Calu3 (cell line): ENCODE measurements around the gene SHH. TPM values are rescaled to one million over a fixed set of nuclear protein-coding genes. Genes with fewer than 3 reads are reported as not detected.

ENCODE experiments used
- BruUV-seq: library from RNA; stranded (reverse); fragments of 400-500 nt; replicated peaks from 2 replicates; lab custom pipeline; 2021; lab: Mats Ljungman, UMichigan
- CTCF ChIA-PET: fragments of 300-600 bp; sonication (Branson Sonifier 250); formaldehyde crosslinking; loops from one replicate; lab custom pipeline; 2022; ENCODE audit warnings: antibody characterized with exemption; lab: Charles Lee
- DNase-seq: peaks from one replicate; pipeline ENCODE4 v3.0.0; 2022
- H3K27ac Mint-ChIP-seq: one replicate; pipeline ENCODE4 v1.8.0; 2022; ENCODE audit warnings: mixed read lengths; ENCODE audit not compliant: unreplicated experiment
- H3K27me3 Mint-ChIP-seq: one replicate; pipeline ENCODE4 v1.8.0; 2022; ENCODE audit warnings: mixed read lengths; ENCODE audit not compliant: unreplicated experiment
- H3K36me3 Mint-ChIP-seq: one replicate; pipeline ENCODE4 v1.8.0; 2022; ENCODE audit warnings: mild to moderate bottlenecking, moderate library complexity, mixed read lengths; ENCODE audit not compliant: insufficient read depth, unreplicated experiment
- H3K4me1 Mint-ChIP-seq: one replicate; pipeline ENCODE4 v1.8.0; 2022; ENCODE audit warnings: mild to moderate bottlenecking, low read depth, mixed read lengths; ENCODE audit not compliant: unreplicated experiment
- H3K4me3 Mint-ChIP-seq: one replicate; pipeline ENCODE4 v1.8.0; 2022; ENCODE audit warnings: mild to moderate bottlenecking, low read depth, moderate library complexity, mixed read lengths; ENCODE audit not compliant: unreplicated experiment
- H3K9me3 Mint-ChIP-seq: one replicate; pipeline ENCODE4 v1.8.0; 2022; ENCODE audit warnings: low read depth, mixed read lengths; ENCODE audit not compliant: unreplicated experiment
- intact Hi-C: fragments of 100-400 bp; cut with micrococcal nuclease; formaldehyde crosslinking; loops from one replicate; pipeline ENCODE4 v1.10.0; 2022; ENCODE audit not compliant: unreplicated experiment
- total RNA-seq: library from RNA; stranded (reverse); gene quantifications from 2 replicates; pipeline ENCODE4 v1.2.3, GENCODE V29; 2022
- TF ChIP-seq, protein P1 (sequence below): fragments of 200-600 bp; IDR thresholded peaks from one replicate; pipeline ENCODE4 v1.8.0; 2022; ENCODE audit warnings: antibody characterized with exemption; ENCODE audit not compliant: unreplicated experiment

SHH gene
- total RNA-seq, 1 experiment from 2014 or later, result 1.1 TPM

- no peak for DNase-seq
- Mint-ChIP-seq H3K27me3 (no peaks in the 10 kb centered on the region), H3K27ac (no peak overlapping the region), H3K9me3 (no peaks in the 10 kb centered on the region), H3K36me3 (peaks cover 5% of the 10 kb centered on the region), H3K4me1 (peaks cover 6% of the 10 kb centered on the region), H3K4me3 (no peak overlapping the region)
- intact Hi-C loops, result no loop called here
- CTCF ChIA-PET, result no interaction called here
- TF ChIP-seq, protein P1, sequence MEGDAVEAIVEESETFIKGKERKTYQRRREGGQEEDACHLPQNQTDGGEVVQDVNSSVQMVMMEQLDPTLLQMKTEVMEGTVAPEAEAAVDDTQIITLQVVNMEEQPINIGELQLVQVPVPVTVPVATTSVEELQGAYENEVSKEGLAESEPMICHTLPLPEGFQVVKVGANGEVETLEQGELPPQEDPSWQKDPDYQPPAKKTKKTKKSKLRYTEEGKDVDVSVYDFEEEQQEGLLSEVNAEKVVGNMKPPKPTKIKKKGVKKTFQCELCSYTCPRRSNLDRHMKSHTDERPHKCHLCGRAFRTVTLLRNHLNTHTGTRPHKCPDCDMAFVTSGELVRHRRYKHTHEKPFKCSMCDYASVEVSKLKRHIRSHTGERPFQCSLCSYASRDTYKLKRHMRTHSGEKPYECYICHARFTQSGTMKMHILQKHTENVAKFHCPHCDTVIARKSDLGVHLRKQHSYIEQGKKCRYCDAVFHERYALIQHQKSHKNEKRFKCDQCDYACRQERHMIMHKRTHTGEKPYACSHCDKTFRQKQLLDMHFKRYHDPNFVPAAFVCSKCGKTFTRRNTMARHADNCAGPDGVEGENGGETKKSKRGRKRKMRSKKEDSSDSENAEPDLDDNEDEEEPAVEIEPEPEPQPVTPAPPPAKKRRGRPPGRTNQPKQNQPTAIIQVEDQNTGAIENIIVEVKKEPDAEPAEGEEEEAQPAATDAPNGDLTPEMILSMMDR, result no peak
- no TSS peak for BruUV-seq
These were observed 35.7 kb upstream of the SHH start for GRCh38 chr7:155847821-155848435.

DNA sequence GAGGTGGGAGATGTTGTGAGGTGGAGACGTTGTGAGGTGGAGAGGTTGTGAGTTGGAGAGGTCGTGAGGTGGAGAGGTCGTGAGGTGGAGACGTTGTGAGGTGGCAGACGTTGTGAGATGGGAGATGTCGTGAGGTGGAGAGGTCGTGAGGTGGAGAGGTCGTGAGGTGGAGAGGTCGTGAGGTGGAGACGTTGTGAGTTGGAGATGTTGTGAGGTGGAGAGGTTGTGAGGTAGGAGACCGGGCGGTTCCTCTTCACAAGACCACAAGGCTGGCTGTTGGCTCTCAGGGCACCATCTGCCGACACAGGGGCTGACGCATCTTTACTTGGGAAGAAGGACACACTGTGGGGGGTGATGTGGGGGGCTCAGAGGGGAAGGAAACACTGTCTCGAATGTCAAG, 34.7 kb upstream of the SHH start:
- H3K27ac Mint-ChIP-seq, result no peak overlapping the region
- TF ChIP-seq, protein P1, result no peak
- H3K36me3 Mint-ChIP-seq, result peaks cover 5% of the 10 kb centered on the region
- CTCF ChIA-PET, result no interaction called here
- no peaks in the 10 kb centered on the region for H3K9me3 Mint-ChIP-seq
- H3K27me3 Mint-ChIP-seq, result no peaks in the 10 kb centered on the region
- no peak for DNase-seq
- BruUV-seq, result no TSS peak
- H3K4me1 Mint-ChIP-seq, result peaks cover 12% of the 10 kb centered on the region
- no peak overlapping the region for H3K4me3 Mint-ChIP-seq
- intact Hi-C loops, result no loop called here

DNA sequence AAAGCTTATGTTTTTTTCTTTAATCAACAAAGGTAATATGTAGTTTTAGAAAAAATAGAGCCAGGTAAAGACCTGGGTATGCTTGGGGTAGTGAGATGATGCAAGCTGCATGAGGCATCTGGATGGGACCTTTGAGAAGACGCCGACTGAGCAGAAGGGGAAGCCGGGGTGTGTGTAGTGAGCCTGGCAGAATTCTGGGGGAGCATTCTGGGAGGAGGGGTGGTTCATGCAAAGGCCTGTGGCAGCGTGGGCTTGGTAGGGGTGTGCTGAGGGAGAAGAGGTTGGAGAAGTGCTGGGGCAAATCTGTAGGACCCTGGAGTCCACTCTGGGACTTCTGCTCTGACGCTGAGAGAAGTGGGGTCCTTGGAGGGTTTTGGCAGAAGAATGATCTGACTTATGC, 33.9 kb upstream of the SHH start:
- BruUV-seq, result no TSS peak
- CTCF ChIA-PET, result no interaction called here
- intact Hi-C loops, result no loop called here
- Mint-ChIP-seq H3K9me3 (no peaks in the 10 kb centered on the region), H3K27ac (no peak overlapping the region), H3K36me3 (peaks cover 5% of the 10 kb centered on the region), H3K4me1 (peaks cover 12% of the 10 kb centered on the region), H3K4me3 (no peak overlapping the region), H3K27me3 (no peaks in the 10 kb centered on the region)
- TF ChIP-seq, protein P1, result no peak
- DNase-seq, result no peak

DNA sequence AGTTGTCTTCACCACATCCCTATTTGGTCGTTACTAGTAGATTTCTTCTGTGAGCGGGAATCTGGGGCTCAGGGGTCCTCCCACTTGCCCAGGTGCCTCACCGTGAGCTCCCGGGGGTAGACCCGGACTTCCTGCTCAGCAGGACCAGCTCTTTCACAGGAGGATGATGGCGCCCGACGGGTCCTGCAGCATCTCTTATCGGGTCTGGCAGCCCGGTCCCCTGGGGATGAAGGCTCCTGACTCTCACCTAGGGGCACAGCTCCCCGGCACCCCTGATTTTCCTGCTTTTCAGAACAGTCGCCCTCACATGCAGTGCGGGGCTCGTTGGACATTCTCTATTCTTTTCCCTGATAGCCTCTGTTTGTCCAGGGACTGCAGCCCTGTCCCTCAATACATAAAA, 33.0 kb upstream of the SHH start:
- CTCF ChIA-PET, result no interaction called here
- Mint-ChIP-seq H3K27me3 (no peaks in the 10 kb centered on the region), H3K4me3 (no peak overlapping the region), H3K9me3 (no peaks in the 10 kb centered on the region), H3K27ac (no peak overlapping the region), H3K4me1 (peaks cover 12% of the 10 kb centered on the region), H3K36me3 (peaks cover 5% of the 10 kb centered on the region)
- no peak for DNase-seq
- TF ChIP-seq, protein P1, result no peak
- intact Hi-C loops, result no loop called here
- BruUV-seq, result no TSS peak
